SK-N-SH (cell line): ENCODE data around the gene PLCL2. TPM values are rescaled to one million over a fixed set of nuclear protein-coding genes. Genes with fewer than 3 reads are reported as not detected.

Experiments used
- CTCF ChIA-PET: fragments of 300-600, 350-600 bp; formaldehyde crosslinking; extraction: SDS; loops from one replicate; lab custom pipeline; 2021; lab: Yijun Ruan, JAX
- POLR2A ChIA-PET: fragments of 350-600 bp; sonication (Branson Sonifier 250); formaldehyde crosslinking; extraction: SDS; loops from one replicate; lab custom pipeline; 2020; ENCODE audit warnings: antibody characterized with exemption, inconsistent platforms; lab: Yijun Ruan, JAX
- DNase-seq: peaks from one replicate; pipeline ENCODE4 v3.0.0; 2012
- H2AFZ ChIP-seq: fragments of 200-600 bp; sonication (generic); 2 replicates; pipeline ENCODE4 v1.8.1; 2016; ENCODE audit warnings: antibody characterized with exemption, mild to moderate bottlenecking, low read depth
- H3F3A ChIP-seq: fragments of 200-600 bp; sonication (generic); replicated peaks from 2 replicates; pipeline ENCODE3; 2016; ENCODE audit warnings: antibody characterized with exemption, mild to moderate bottlenecking; ENCODE audit not compliant: insufficient read depth
- H3K27ac ChIP-seq, 2 experiments: fragments of 200-500 bp in 1 of 2; fragments of 200-600 bp in 1 of 2; sonication (Bioruptor generic) in 1 of 2; sonication (generic), shearing (Covaris generic) in 1 of 2; 2 replicates each; pipeline versions ENCODE4 v1.5.1 to v1.6.1; 2014 to 2016; ENCODE audit warnings: low read depth in 2 of 2, inconsistent platforms in 1 of 2, low read length in 1 of 2, mild to moderate bottlenecking in 1 of 2, mixed read lengths in 1 of 2
- H3K27me3 ChIP-seq: fragments of 200-600 bp; sonication (generic), shearing (Covaris generic); 2 replicates; pipeline ENCODE4 v1.6.1; 2016; ENCODE audit warnings: mixed run types; ENCODE audit not compliant: insufficient read depth
- H3K36me3 ChIP-seq, 2 experiments: fragments of 200-500 bp in 1 of 2; fragments of 200-600 bp in 1 of 2; sonication (Bioruptor generic) in 1 of 2; sonication (generic) in 1 of 2; replicated peaks in 1 of 2; 2 replicates each; pipeline versions ENCODE3 to v1.5.1; 2014 to 2016; ENCODE audit warnings: low read length in 1 of 2, mild to moderate bottlenecking in 1 of 2; ENCODE audit not compliant: insufficient read depth in 2 of 2, control insufficient read depth in 1 of 2
- H3K4me1 ChIP-seq, 2 experiments: fragments of 200-500 bp in 1 of 2; fragments of 200-600 bp in 1 of 2; sonication (Bioruptor generic) in 1 of 2; sonication (generic), shearing (Covaris generic) in 1 of 2; 2 replicates each; pipeline versions ENCODE4 v1.5.1 to v1.6.1; 2014 to 2016; ENCODE audit warnings: low read depth in 1 of 2, low read length in 1 of 2, mixed run types in 1 of 2; ENCODE audit not compliant: insufficient read depth in 2 of 2, control insufficient read depth in 1 of 2
- H3K4me2 ChIP-seq: fragments of 200-600 bp; sonication (generic), shearing (Covaris generic); 2 replicates; pipeline ENCODE4 v1.6.1; 2017; ENCODE audit warnings: mixed run types
- H3K4me3 ChIP-seq, 2 experiments: fragments of 200-500 bp in 1 of 2; fragments of 200-600 bp in 1 of 2; sonication (Bioruptor generic) in 1 of 2; sonication (generic), shearing (Covaris generic) in 1 of 2; 2 replicates each; pipeline versions ENCODE4 v1.5.1 to v1.8.1; 2014 to 2016; ENCODE audit warnings: low read depth in 2 of 2, inconsistent platforms in 1 of 2, low read length in 1 of 2, mild to moderate bottlenecking in 1 of 2, mixed read lengths in 1 of 2, moderate library complexity in 1 of 2
- H3K79me2 ChIP-seq: fragments of 200-600 bp; sonication (generic); 2 replicates; pipeline ENCODE4 v1.8.1; 2017; ENCODE audit warnings: mild to moderate bottlenecking; ENCODE audit not compliant: insufficient read depth
- H3K9ac ChIP-seq: fragments of 200-600 bp; sonication (generic); 2 replicates; pipeline ENCODE4 v1.6.1; 2017; ENCODE audit warnings: mixed run types
- H3K9me2 ChIP-seq: fragments of 200-600 bp; sonication (generic); 2 replicates; pipeline ENCODE4 v1.6.1; 2017; ENCODE audit warnings: mixed run types
- H3K9me3 ChIP-seq: fragments of 200-600 bp; sonication (generic); 2 replicates; pipeline ENCODE4 v1.6.1; 2017; ENCODE audit warnings: mixed run types, mild to moderate bottlenecking, moderate library complexity
- H4K20me1 ChIP-seq: fragments of 200-600 bp; sonication (generic); 2 replicates; pipeline ENCODE4 v1.6.1; 2017; ENCODE audit warnings: mild to moderate bottlenecking, mixed run types; ENCODE audit not compliant: insufficient read depth
- CTCF ChIP-seq: fragments of 200-600 bp; sonication (generic); IDR thresholded peaks from 2 replicates; pipeline ENCODE4 v1.6.1; 2017; ENCODE audit warnings: antibody characterized with exemption, mild to moderate bottlenecking, moderate library complexity
- EZH2phosphoT487 ChIP-seq: fragments of 200-600 bp; sonication (generic); IDR thresholded peaks from 2 replicates; pipeline ENCODE4 v1.6.1; 2017; ENCODE audit warnings: low read depth, mixed run types, mild to moderate bottlenecking, antibody characterized with exemption, moderate library complexity, borderline replicate concordance
- FOXM1 ChIP-seq: IDR thresholded peaks from 2 replicates; pipeline ENCODE4 v1.4.0; 2012; ENCODE audit warnings: low read depth, mild to moderate bottlenecking
- GATA2 ChIP-seq: sonication (generic); formaldehyde crosslinking; IDR thresholded peaks from 2 replicates; pipeline ENCODE4 v1.5.0; 2020; ENCODE audit warnings: mild to moderate bottlenecking, missing genetic modification reagents
- IRF3 ChIP-seq: fragments of 150-350 bp; IDR thresholded peaks from 2 replicates; pipeline ENCODE4 v1.6.1; 2016; ENCODE audit warnings: mild to moderate bottlenecking, low read depth, low read length
- MXI1 ChIP-seq: IDR thresholded peaks from 2 replicates; pipeline ENCODE4 v1.6.1; 2012; ENCODE audit warnings: mild to moderate bottlenecking, low read depth, low read length, improper control_type of control experiment
- NFIC ChIP-seq: IDR thresholded peaks from 2 replicates; pipeline ENCODE4 v1.4.0; 2012; ENCODE audit warnings: borderline replicate concordance
- PBX3 ChIP-seq: IDR thresholded peaks from 2 replicates; pipeline ENCODE4; 2012
- RAD21 ChIP-seq: IDR thresholded peaks from 2 replicates; pipeline ENCODE4 v1.6.1; 2012; ENCODE audit warnings: mild to moderate bottlenecking, low read length
- TAF1 ChIP-seq: IDR thresholded peaks from 2 replicates; pipeline ENCODE4 v1.6.1; 2012; ENCODE audit warnings: low read depth, mild to moderate bottlenecking, low read length, moderate library complexity, borderline replicate concordance
- WGBS: methylation state at CpG from one replicate; pipeline ENCODE4 v1.1.6; 2017; ENCODE audit warnings: low lambda C conversion rate; 5-methylcytosine and 5-hydroxymethylcytosine counted together
- polyA plus RNA-seq, 3 experiments: library from polyadenylated mRNA; depleted of rRNA; stranded (reverse); fragments of >200 nt; gene quantifications; 2 replicates each; pipeline ENCODE4 v1.2.3, GENCODE V29; 2012

Gene PLCL2
- polyA plus RNA-seq, 1 of the 3 experiments (the other 2 are of a cell fraction): 0.85 TPM

GRCh38 chr3:16945330-16945729 lies 60.6 kb downstream of the PLCL2 start:
- CTCF ChIA-PET: no interaction called here
- H3K9ac ChIP-seq: no peak overlapping the region
- no peak for DNase-seq
- no peaks in the 10 kb centered on the region for H3K9me2 ChIP-seq
- POLR2A ChIA-PET: no interaction called here
- no peak overlapping the region for H3K4me3 ChIP-seq
- H3K9me3 ChIP-seq: no peaks in the 10 kb centered on the region
- no peaks in the 10 kb centered on the region for H3F3A ChIP-seq
- no peaks in the 10 kb centered on the region for H3K36me3 ChIP-seq
- H3K27me3 ChIP-seq: no peaks in the 10 kb centered on the region
- H4K20me1 ChIP-seq: no peaks in the 10 kb centered on the region
- no peaks in the 10 kb centered on the region for H3K79me2 ChIP-seq
- H3K4me1 ChIP-seq: peaks cover 0 to 11% of the 10 kb centered on the region in 2 experiments; a peak in 2 of 4 replicates
- H2AFZ ChIP-seq: no peak overlapping the region
- TF ChIP-seq CTCF: peak; percentile 25
- TF ChIP-seq TAF1: no peak
- TF ChIP-seq RAD21: peak; percentile 38
- no peak for TF ChIP-seq IRF3
- TF ChIP-seq NFIC: 0 out of 2 replicates have a peak, but pooled peaks have one; percentile 28
- no peak overlapping the region for H3K4me2 ChIP-seq
- no peak overlapping the region for H3K27ac ChIP-seq

GRCh38 chr3:16950282-16950681 lies 65.5 kb downstream of the PLCL2 start:
- POLR2A ChIA-PET: no interaction called here
- no peaks in the 10 kb centered on the region for H3K27me3 ChIP-seq
- WGBS: 48% methylated on average over 2 of the region's 2 CpGs
- no peak overlapping the region for H3K4me2 ChIP-seq
- no peak overlapping the region for H2AFZ ChIP-seq
- H3K9me3 ChIP-seq: no peaks in the 10 kb centered on the region
- no peaks in the 10 kb centered on the region for H3K9me2 ChIP-seq
- no peaks in the 10 kb centered on the region for H4K20me1 ChIP-seq
- no peak overlapping the region for H3K9ac ChIP-seq
- no peak overlapping the region for H3K27ac ChIP-seq
- no peak for DNase-seq
- H3F3A ChIP-seq: no peaks in the 10 kb centered on the region
- no peaks in the 10 kb centered on the region for H3K79me2 ChIP-seq
- CTCF ChIA-PET: interaction anchor here (0.6 kb wide), 1 partner anchor 154 kb away, joined by 3 read pairs; no protein-coding TSS in a partner anchor
- H3K4me3 ChIP-seq: no peak overlapping the region
- TF ChIP-seq EZH2phosphoT487 (no peak), PBX3 (no peak), FOXM1 (no peak), GATA2 (CRISPR knock-in tag) (no peak), MXI1 (no peak)
- TF ChIP-seq, all 33 proteins: peak for 0
- Histone ChIP-seq H3K4me1 (no peaks in the 10 kb centered on the region), H3K36me3 (no peaks in the 10 kb centered on the region)
